ENCODE measurements around the gene TRIM47.

DNA sequence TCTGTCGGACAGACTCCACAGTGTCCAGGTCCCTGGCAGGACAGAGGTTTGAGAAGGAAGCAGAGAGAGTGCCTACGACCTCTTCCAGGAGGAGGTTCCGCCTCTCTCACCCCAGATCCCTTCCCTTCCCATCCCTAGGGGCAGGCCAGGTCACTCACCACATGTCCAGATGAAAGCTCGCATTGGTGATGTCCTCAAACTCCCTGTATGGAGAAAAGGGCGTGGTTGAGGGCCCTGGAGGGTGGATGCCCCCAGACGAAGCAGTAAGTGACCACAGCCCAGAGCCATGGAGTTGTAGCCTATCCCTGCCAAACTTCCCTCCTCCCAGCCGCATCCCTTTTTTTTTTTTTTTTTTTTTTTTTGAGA, 37.6 kb downstream of the TRIM47 start:
- TF ChIP-seq POLR2A (IDR thresholded peaks at IDR 0.05): no peak
- TF ChIP-seq, protein P1, sequence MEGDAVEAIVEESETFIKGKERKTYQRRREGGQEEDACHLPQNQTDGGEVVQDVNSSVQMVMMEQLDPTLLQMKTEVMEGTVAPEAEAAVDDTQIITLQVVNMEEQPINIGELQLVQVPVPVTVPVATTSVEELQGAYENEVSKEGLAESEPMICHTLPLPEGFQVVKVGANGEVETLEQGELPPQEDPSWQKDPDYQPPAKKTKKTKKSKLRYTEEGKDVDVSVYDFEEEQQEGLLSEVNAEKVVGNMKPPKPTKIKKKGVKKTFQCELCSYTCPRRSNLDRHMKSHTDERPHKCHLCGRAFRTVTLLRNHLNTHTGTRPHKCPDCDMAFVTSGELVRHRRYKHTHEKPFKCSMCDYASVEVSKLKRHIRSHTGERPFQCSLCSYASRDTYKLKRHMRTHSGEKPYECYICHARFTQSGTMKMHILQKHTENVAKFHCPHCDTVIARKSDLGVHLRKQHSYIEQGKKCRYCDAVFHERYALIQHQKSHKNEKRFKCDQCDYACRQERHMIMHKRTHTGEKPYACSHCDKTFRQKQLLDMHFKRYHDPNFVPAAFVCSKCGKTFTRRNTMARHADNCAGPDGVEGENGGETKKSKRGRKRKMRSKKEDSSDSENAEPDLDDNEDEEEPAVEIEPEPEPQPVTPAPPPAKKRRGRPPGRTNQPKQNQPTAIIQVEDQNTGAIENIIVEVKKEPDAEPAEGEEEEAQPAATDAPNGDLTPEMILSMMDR (IDR thresholded peaks at IDR 0.05): no peak
